Kasumi-1 (cell line): ENCODE data around the gene CEP72.

ENCODE experiments used
- DNase-seq, 2 experiments: peaks; one replicate each; lab custom pipeline; 2025; lab: John Stamatoyannopoulos, UW

CEP72 gene

GRCh38 chr5:638501-639252 lies 26.5 kb downstream of the CEP72 start:
- DNase-seq: no peak

DNA sequence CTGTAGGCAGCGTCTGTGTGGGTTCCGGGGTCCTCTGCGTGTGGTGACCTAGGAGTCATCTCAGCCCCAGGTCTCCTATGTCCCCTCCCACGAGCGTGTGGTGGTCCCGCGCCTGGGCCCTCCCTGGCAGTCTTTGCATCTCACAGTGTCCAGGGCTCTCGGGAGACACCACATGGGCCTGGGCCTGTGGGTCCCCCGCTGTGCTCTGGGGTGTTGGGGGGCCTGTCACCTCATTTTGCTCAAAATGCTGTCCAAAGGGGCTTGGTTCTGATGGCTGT lies 27.1 kb downstream of the CEP72 start:
- no peak for DNase-seq

- no peak for DNase-seq
These were observed 27.6 kb downstream of the CEP72 start for GRCh38 chr5:639584-640213.

GRCh38 chr5:640461-641330 lies 28.6 kb downstream of the CEP72 start:
- no peak for DNase-seq

GRCh38 chr5:641331-641765 lies 29.2 kb downstream of the CEP72 start:
- no peak for DNase-seq

GRCh38 chr5:642481-642880 lies 30.3 kb downstream of the CEP72 start:
- DNase-seq: no peak

DNA sequence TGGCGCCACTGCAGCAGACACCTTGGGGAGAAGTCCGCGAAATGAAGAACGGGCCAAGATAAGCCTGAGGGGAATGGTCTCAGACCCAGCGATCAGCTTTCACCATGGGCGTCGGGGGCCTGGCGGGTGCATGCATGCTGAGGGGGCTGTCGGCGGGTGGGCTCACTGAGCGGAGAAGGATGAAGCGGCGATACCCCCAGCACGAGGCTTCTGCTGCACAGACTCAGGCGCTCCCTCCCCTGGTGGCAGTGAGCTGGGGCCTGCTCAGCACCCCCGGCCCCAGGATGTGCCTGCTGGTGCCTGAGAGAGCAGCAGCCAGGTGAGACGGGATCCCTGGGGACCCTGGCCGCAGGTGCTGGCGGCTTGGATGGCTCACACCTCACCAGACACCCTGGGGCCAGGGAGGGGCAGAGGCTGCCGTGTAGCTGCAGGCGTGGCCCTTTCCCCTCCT lies 31.2 kb downstream of the CEP72 start:
- DNase-seq: no peak

- no peak for DNase-seq
These were observed 31.7 kb downstream of the CEP72 start for GRCh38 chr5:643811-644271.

GRCh38 chr5:644509-644908 lies 32.4 kb downstream of the CEP72 start:
- no peak for DNase-seq

DNA sequence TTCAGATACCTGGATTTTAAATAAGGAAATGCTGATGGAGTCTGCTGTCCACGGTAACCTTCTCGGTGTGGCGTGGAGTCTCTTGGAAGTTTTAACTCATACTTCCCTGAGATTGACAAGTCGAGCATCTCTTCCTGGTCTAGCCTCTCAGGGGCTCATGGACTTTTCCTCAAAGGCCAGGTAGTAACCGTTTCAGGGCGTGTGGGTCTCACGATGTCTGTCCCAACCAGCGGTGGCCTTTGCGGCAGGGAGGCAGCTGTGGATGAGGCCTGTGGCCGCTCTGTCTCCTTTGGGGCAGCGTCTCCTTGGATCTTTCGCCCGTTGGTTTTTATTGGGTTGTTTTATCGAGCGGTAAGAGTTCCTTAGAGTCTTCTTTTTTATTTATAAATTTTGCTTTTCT lies 32.8 kb downstream of the CEP72 start:
- no peak for DNase-seq

DNA sequence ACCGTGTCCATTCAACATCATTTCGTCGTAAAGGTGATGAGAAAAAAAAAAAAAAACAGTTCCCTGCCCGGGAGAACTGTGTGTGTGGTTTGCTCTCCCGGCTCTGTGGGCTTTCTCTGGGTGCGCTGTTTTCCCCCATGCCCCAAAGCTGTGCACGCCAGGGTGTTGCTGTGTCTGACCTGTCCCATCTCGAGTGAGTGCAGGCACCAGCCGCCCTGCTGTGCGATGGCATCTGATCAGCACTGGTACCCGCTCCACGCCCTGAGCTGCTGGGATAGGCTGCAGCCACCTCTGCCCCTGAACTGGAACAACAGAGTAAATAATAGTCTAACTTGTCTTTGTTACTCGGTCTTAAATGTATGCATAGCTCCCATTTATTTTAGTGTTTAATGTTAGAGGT lies 33.3 kb downstream of the CEP72 start:
- no peak for DNase-seq

GRCh38 chr5:646396-647201 lies 34.5 kb downstream of the CEP72 start:
- DNase-seq: no peak

DNA sequence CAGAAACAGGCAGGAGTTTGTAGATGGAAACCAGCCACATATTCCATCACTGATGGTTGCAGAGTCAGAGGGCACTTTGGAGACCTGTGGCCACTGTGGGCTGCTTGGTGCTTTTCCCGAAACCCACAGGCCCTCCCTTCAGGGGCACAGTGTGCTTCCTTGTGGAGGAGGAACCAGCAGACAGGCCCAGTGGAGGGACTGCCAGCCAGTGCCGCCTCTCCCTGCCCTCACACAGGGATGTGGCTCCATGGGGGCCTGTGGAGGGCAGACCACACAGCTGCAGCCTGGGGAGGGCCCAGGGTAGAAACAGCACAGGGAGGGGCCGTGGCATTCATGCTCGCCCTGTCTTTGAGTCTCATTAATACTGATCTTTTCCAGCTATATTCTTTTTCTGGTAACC lies 35.2 kb downstream of the CEP72 start:
- DNase-seq: no peak

DNA sequence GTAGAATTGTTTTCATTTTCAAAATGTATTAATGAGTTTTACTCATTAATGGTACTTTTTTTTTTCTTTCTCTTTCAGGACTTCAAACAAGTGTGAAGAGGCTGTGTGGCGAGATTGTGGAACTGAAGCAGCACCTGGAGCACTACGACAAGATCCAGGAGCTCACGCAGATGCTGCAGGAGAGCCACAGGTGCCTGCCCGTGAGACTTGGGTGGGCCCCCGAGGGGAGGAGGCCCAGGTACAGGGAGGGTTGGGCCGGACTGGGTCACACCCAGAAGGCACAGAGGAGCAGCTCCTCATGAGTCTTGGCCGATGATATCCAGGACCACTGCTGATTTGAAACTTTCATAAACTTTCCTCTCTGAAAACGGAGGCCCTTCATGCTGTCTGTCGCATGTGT lies 35.6 kb downstream of the CEP72 start:
- no peak for DNase-seq

DNA sequence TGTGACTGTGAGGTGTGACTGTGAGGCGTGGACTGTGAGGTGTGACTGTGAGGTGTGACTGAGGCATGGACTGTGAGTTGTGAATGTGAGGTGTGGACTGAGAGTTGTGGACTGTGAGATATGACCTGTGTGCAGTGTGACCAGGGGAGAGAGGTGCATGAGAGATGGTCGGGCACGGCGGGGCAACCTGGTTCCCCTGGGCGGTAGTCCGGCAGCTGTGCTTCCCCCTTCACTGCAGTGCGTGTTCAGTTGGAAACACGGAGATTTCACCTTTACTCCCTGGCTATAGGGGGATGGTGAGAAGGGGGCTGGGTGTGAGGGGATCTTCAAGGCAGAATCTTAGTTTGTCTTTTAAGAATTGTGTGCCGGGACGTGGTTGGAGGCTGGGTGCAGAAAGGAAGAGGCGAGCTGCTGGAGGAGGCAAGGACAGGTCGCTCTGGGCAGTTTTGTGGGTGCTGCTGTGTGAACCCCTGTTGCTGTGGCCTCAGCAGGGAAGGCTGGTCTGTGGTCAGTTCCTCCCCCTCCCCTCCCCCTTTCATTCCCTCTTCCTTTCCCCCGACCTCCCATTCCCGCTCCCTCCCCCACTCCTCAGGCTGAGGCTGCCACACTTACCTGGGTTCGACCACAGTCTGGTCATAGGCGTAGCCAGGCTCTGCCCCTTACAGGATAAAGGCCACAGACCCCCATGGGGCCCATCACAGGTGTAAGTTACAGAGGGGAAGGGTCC lies 39.3 kb downstream of the CEP72 start:
- no peak for DNase-seq

GRCh38 chr5:652023-652515 lies 39.9 kb downstream of the CEP72 start:
- DNase-seq: no peak

DNA sequence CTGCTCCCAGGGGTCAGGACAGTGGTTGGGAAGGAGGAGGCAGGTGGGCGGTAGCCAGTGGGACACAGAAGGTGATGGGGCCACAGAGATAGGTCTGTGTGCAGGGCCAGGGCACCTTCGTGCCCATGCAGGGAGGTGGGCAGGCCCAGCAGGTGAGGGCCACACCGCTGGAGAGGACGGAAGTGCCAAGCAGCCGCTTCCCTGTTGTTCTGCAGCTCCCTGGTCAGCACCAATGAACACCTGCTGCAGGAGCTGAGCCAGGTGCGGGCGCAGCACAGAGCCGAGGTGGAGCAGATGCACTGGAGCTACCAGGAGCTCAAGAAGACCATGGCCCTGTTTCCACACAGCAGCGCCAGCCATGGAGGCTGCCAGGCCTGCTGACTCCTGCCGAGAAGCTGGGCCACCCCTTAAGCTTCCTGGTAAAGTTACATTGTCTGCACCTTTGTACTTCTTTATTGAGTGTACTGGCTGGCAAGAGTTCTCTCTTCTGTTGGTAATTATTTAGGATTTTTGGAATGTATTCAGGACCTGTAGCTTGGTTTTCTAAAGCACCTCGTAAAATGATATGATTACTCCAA lies 40.7 kb downstream of the CEP72 start:
- DNase-seq: no peak

- no peak for DNase-seq
These were observed 42.1 kb downstream of the CEP72 start for GRCh38 chr5:654071-654778.

DNA sequence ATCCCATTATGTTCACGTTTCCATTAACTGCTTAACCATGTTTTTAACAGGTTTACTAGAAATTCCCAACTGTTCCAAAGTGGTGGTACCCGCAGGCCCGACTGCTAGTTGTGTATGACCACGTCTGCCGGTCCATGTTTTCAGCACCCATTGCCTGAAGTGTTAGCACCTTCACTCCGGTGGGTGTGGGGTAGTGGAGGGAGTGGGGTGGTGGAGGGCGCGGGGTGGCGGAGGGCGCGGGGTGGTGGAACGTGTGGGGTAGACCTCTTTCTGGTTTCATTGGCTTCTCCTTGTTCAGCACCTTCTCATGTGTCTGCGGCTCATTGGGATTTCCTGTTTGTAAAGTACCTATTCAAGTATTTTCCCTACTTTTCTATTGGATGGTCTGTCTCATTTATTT lies 43.3 kb downstream of the CEP72 start:
- DNase-seq: no peak

GRCh38 chr5:657570-657969 lies 45.4 kb downstream of the CEP72 start:
- DNase-seq: peak; percentile 13 to 30
